Transverse colon (tissue), 4 donors: Measurements from ENCODE around the gene EED. TPM values are rescaled to one million over a fixed set of nuclear protein-coding genes. Genes with fewer than 3 reads are reported as not detected.
"Not testable (repeated sequence)": the region's sequence is repeated elsewhere in the genome, so short reads cannot be mapped to it uniquely, and the experiment has no call there.

Source experiments
- DNase-seq: peaks from one replicate; pipeline ENCODE4 v3.0.0-alpha.2; 2019
- H3K27ac ChIP-seq, 4 donors: fragments of 200-600 bp; sonication (generic); 2 replicates each; pipeline ENCODE4 v1.5.1; 2016 to 2018; ENCODE audit warnings: inconsistent platforms in 4 of 4
- H3K27me3 ChIP-seq: fragments of 200-600 bp; sonication (generic); 2 replicates; pipeline ENCODE4 v1.5.1; 2017; ENCODE audit warnings: inconsistent platforms
- H3K36me3 ChIP-seq, 4 donors: fragments of 200-600 bp; sonication (generic); 2 replicates each; pipeline ENCODE4 v1.5.1; 2017 to 2019; ENCODE audit warnings: inconsistent platforms in 4 of 4
- H3K4me1 ChIP-seq, 4 donors: fragments of 200-600 bp; sonication (generic); 2 replicates each; pipeline ENCODE4 v1.5.1; 2017 to 2020; ENCODE audit warnings: inconsistent platforms in 4 of 4
- H3K4me3 ChIP-seq, 4 donors: fragments of 200-600 bp; sonication (generic); 1 replicate in 1 of 4; 2 replicates in 3 of 4; pipeline versions ENCODE4 v1.5.1 to v1.6.1; 2017 to 2019; ENCODE audit warnings: inconsistent platforms in 4 of 4
- H3K9me3 ChIP-seq, 2 donors: fragments of 200-600 bp; sonication (generic); 2 replicates each; pipeline ENCODE4 v1.5.1; 2017 to 2019; ENCODE audit warnings: inconsistent platforms in 2 of 2
- CTCF ChIP-seq, 5 experiments: fragments of 200-600 bp in 3 of 5; fragments of 450-650 bp in 2 of 5; sonication (generic) in 3 of 5; IDR thresholded peaks; 1 replicate in 2 of 5; 2 replicates in 3 of 5; pipeline ENCODE4 v1.5.1; 2016 to 2017; ENCODE audit warnings: antibody characterized with exemption in 5 of 5, inconsistent platforms in 3 of 5, mild to moderate bottlenecking in 2 of 5, moderate library complexity in 1 of 5
- EP300 ChIP-seq: sonication (generic); formaldehyde crosslinking; IDR thresholded peaks from one replicate; pipeline ENCODE4 v1.6.1; 2017; ENCODE audit warnings: antibody characterized with exemption, low read depth
- POLR2A ChIP-seq: fragments of 450-650 bp; IDR thresholded peaks from one replicate; pipeline ENCODE4 v1.6.1; 2016; ENCODE audit warnings: antibody characterized with exemption, mild to moderate bottlenecking, moderate library complexity
- POLR2AphosphoS5 ChIP-seq, 3 donors: sonication (generic); formaldehyde crosslinking; IDR thresholded peaks; one replicate each; pipeline ENCODE4 v1.6.1; 2016; ENCODE audit warnings: antibody characterized with exemption in 3 of 3
- WGBS, 2 donors: methylation state at CpG; one replicate each; pipeline ENCODE4 v1.1.5; 2018; ENCODE audit warnings: low coverage in 1 of 2; 5-methylcytosine and 5-hydroxymethylcytosine counted together
- in situ Hi-C, 4 donors: fragments of 200-750 bp; cut with MboI; loops; one replicate each; pipeline versions ENCODE4 v1.15.0 to v1.15.1; 2017; ENCODE audit warnings: low sequenced_read_pairs in 3 of 4, low pct_ligation_motif_present in 1 of 4, low pct_unique_long_range_greater_than_20kb in 1 of 4
- intact Hi-C: fragments of 100-400 bp; cut with DNase I; formaldehyde crosslinking; loops from one replicate; pipeline ENCODE4 v1.15.1; 2023; ENCODE audit warnings: low total_unique reads
- total RNA-seq, 4 donors: library from RNA; depleted of rRNA; stranded (reverse); fragments of >200 nt; gene quantifications; one replicate each; pipeline ENCODE4 v1.1.0, GENCODE V29; 2016

Gene EED
- total RNA-seq, 4 donors from 2014 or later = 2.8 to 43.5 (median 23.5) TPM

DNA sequence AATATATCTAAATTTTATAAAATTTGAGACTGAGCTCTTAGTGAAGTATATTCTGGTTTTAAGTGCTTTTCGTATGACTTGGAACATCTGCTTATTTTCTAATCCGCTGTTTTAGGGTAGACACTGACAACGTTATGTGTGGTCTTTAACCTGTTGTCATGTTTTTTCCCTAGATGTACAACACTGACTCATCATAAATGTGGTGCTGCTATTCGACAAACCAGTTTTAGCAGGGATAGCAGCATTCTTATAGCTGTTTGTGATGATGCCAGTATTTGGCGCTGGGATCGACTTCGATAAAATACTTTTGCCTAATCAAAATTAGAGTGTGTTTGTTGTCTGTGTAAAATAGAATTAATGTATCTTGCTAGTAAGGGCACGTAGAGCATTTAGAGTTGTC is 33.7 kb downstream of the EED start:
- intact Hi-C loops = no loop called here
- H3K27me3 ChIP-seq = no peaks in the 10 kb centered on the region
- DNase-seq = no peak
- TF ChIP-seq POLR2A (no peak), CTCF (IDR thresholded peaks at IDR 0.05) (no peak), EP300 (no peak), POLR2AphosphoS5 (IDR thresholded peaks at IDR 0.05) (no peak)
- H3K27ac ChIP-seq = no peak overlapping the region
- H3K4me3 ChIP-seq = no peak overlapping the region
- H3K9me3 ChIP-seq = no peaks in the 10 kb centered on the region
- H3K4me1 ChIP-seq = peaks cover 0 to 4% (median 0%) of the 10 kb centered on the region in 4 donors
- in situ Hi-C loops = no loop called here
- peaks cover 0 to 23% (median 10%) of the 10 kb centered on the region in 4 donors for H3K36me3 ChIP-seq
- WGBS, 2 donors = 80 to 85% methylated on average over 8 of the region's 8 CpGs

DNA sequence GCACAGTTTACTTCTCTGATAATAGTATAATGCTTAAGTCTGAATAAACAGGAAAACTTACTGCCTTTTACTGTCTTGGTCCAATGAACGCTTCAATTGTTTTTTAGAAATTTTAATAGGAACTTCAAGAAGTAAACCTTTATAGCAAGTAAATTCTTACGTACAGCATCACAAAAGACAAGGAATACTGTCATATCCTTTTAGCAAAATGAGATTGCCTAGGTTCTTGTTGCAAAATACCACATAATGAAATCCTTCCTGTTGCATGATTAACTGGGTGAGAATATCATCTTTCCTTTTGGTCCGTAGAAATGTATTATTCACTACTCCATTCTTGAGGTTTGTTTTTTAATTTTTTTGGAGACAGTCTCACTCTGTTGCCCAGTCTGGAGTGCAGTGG is 35.2 kb downstream of the EED start:
- in situ Hi-C loops = no loop called here
- H3K27me3 ChIP-seq = no peaks in the 10 kb centered on the region
- no peak for TF ChIP-seq POLR2AphosphoS5 (IDR thresholded peaks at IDR 0.05)
- TF ChIP-seq EP300 = no peak
- TF ChIP-seq POLR2A = no peak
- no peak for TF ChIP-seq CTCF (IDR thresholded peaks at IDR 0.05)
- peaks cover 0 to 23% (median 10%) of the 10 kb centered on the region in 4 donors for H3K36me3 ChIP-seq
- H3K9me3 ChIP-seq = no peaks in the 10 kb centered on the region
- no peak overlapping the region for H3K4me3 ChIP-seq
- peaks cover 0 to 4% (median 0%) of the 10 kb centered on the region in 4 donors for H3K4me1 ChIP-seq
- intact Hi-C loops = no loop called here
- no peak for DNase-seq
- WGBS, 2 donors = 93 to 94% methylated on average over 3 of the region's 3 CpGs
- no peak overlapping the region for H3K27ac ChIP-seq

- WGBS, 2 donors = 86 to 100% methylated on average over 2 of the region's 2 CpGs
- no peak for DNase-seq
- Histone ChIP-seq H3K27me3 (no peaks in the 10 kb centered on the region), H3K36me3 (no peaks in the 10 kb centered on the region), H3K4me1 (no peaks in the 10 kb centered on the region), H3K27ac (no peak overlapping the region), H3K4me3 (no peak overlapping the region), H3K9me3 (no peaks in the 10 kb centered on the region)
- in situ Hi-C loops = no loop called here
- TF ChIP-seq CTCF (IDR thresholded peaks at IDR 0.05) = no peak
- TF ChIP-seq POLR2AphosphoS5 (IDR thresholded peaks at IDR 0.05) = no peak
- no peak for TF ChIP-seq POLR2A
- TF ChIP-seq EP300 = no peak
- intact Hi-C loops = no loop called here
Observed at GRCh38 chr11:86287468-86287796, 42.9 kb downstream of the EED start.

DNA sequence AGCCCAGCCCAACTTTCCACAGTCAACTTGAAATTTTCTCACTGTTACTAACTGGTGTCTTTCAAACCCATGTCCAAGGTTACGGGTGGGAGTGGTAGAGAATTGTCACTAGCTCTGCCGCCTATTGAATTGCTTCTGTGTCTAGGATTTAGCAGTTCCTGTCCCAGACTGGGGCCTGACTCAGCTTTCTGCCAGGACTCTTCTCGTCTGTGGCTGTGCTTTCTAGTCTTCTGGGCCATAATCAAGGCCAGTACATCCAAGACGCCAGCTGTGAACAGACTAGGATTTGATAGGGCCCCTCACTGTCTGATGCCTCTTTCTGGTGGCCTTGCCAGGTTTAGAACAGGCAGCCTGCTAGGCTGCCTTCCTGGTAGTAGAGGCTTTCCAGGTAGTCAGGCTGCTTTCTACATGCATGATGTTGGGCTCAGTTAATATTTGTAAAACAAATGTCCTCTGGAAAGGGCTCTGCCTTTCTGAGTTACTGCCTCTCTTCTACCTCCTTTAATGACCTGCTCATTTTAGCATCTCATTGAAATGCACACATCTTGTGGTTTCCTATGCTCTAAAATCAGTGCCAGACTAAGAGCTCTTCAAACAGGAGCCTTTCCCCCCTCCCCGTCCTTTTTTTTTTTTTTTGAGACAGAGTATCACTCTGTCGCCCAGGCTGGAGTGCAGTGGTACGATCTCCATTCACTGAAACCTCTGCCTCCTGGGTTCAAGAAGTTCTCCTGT is 44.4 kb downstream of the EED start:
- intact Hi-C loops = no loop called here
- 55 to 70% methylated on average over 5 to 7 of the region's 7 CpGs for WGBS, 2 donors

GRCh38 chr11:86289508-86290280 is 45.1 kb downstream of the EED start:
- 70 to 88% methylated on average over 9 of the region's 9 CpGs for WGBS, 2 donors

More for the DNA sequence above, 44.4 kb downstream of the EED start:
- in situ Hi-C loops = no loop called here
- Histone ChIP-seq H3K4me1 (no peaks in the 10 kb centered on the region), H3K9me3 (no peaks in the 10 kb centered on the region), H3K27ac (no peak overlapping the region), H3K27me3 (no peaks in the 10 kb centered on the region), H3K36me3 (no peaks in the 10 kb centered on the region), H3K4me3 (no peak overlapping the region)
- TF ChIP-seq CTCF (IDR thresholded peaks at IDR 0.05) = no peak
- no peak for TF ChIP-seq POLR2AphosphoS5 (IDR thresholded peaks at IDR 0.05)
- TF ChIP-seq POLR2A = no peak
- TF ChIP-seq EP300 = no peak
- DNase-seq = no peak

More at GRCh38 chr11:86289508-86290280, 45.1 kb downstream of the EED start:
- H3K27ac ChIP-seq, H3K27me3 ChIP-seq, H3K9me3 ChIP-seq, H3K4me1 ChIP-seq, intact Hi-C loops, H3K36me3 ChIP-seq, DNase-seq, H3K4me3 ChIP-seq: not testable (repeated sequence)
- in situ Hi-C loops = loop anchor here in 1 of 4 donors (10.0 kb wide), 1 partner anchor 255 kb away; no protein-coding TSS in a partner anchor
